Karpas-422 (cell line): ENCODE data around the gene C1orf53. TPM values are rescaled to one million over a fixed set of nuclear protein-coding genes. Genes with fewer than 3 reads are reported as not detected.
"Not testable (repeated sequence)": the region's sequence is repeated elsewhere in the genome, so short reads cannot be mapped to it uniquely, and the experiment has no call there.

Experiments
- DNase-seq: peaks from one replicate; pipeline ENCODE4 v3.0.0-alpha.2; 2015
- H2AFZ ChIP-seq: fragments of 200-600 bp; sonication (generic); 2 replicates; pipeline ENCODE4 v1.6.1; 2014; ENCODE audit warnings: antibody characterized with exemption, low read length, mixed read lengths
- H3K27ac ChIP-seq: fragments of 200-600 bp; sonication (generic); 2 replicates; pipeline ENCODE4 v1.5.1; 2014; ENCODE audit warnings: mild to moderate bottlenecking, low read length, moderate library complexity
- H3K27me3 ChIP-seq: fragments of 200-600 bp; sonication (generic); 2 replicates; pipeline ENCODE4 v1.6.1; 2014; ENCODE audit warnings: low read length, mixed read lengths
- H3K36me3 ChIP-seq: fragments of 200-600 bp; sonication (generic); 2 replicates; pipeline ENCODE4 v1.6.1; 2014; ENCODE audit warnings: low read length, mixed read lengths; ENCODE audit not compliant: insufficient read depth
- H3K4me1 ChIP-seq: fragments of 200-600 bp; sonication (generic); 2 replicates; pipeline ENCODE4 v1.6.1; 2014; ENCODE audit warnings: mild to moderate bottlenecking, low read length, mixed read lengths
- H3K4me2 ChIP-seq: fragments of 200-600 bp; sonication (generic); 2 replicates; pipeline ENCODE4 v1.6.1; 2014; ENCODE audit warnings: low read length, low read depth, mild to moderate bottlenecking; ENCODE audit not compliant: poor library complexity, severe bottlenecking
- H3K4me3 ChIP-seq: fragments of 200-600 bp; sonication (generic); 2 replicates; pipeline ENCODE4 v1.5.1; 2014; ENCODE audit warnings: mild to moderate bottlenecking, antibody characterized with exemption, low read length, mixed read lengths
- H3K79me2 ChIP-seq: fragments of 200-600 bp; sonication (generic); 2 replicates; pipeline ENCODE4 v1.6.1; 2014; ENCODE audit warnings: mild to moderate bottlenecking, low read length, mixed read lengths
- H3K9ac ChIP-seq: fragments of 200-600 bp; sonication (generic); 2 replicates; pipeline ENCODE4 v1.6.0; 2014; ENCODE audit warnings: low read length
- H3K9me2 ChIP-seq: fragments of 200-600 bp; sonication (generic), shearing (Covaris generic); replicated peaks from 2 replicates; pipeline ENCODE4 v1.6.0; 2014; ENCODE audit warnings: mild to moderate bottlenecking, low read length, moderate library complexity; ENCODE audit not compliant: insufficient read depth
- H3K9me3 ChIP-seq: fragments of 300-700, 200-600 bp; sonication (generic); 2 replicates; pipeline ENCODE4 v1.6.1; 2014; ENCODE audit warnings: low read length, mixed read lengths
- H4K20me1 ChIP-seq: fragments of 200-600 bp; sonication (generic); 2 replicates; pipeline ENCODE4 v1.6.1; 2014; ENCODE audit warnings: mild to moderate bottlenecking, antibody characterized with exemption, low read length, low read depth; ENCODE audit not compliant: insufficient read depth
- total RNA-seq: library from RNA; depleted of rRNA; stranded (reverse); fragments of >200 nt; shearing (Covaris generic); gene quantifications from 2 replicates; pipeline ENCODE4 v1.2.3, GENCODE V29; 2014; ENCODE audit warnings: low replicate concordance; rRNA removed

The C1orf53 gene
- total RNA-seq, 1 experiment from 2014 or later: 7.8 TPM

- not testable (repeated sequence) for H2AFZ ChIP-seq, H3K4me3 ChIP-seq, H3K27ac ChIP-seq, H4K20me1 ChIP-seq, H3K79me2 ChIP-seq, H3K9me3 ChIP-seq, H3K9me2 ChIP-seq, DNase-seq, H3K4me2 ChIP-seq, H3K36me3 ChIP-seq, H3K4me1 ChIP-seq, H3K9ac ChIP-seq, H3K27me3 ChIP-seq
Measured at GRCh38 chr1:197953472-197953871, 51.0 kb downstream of the C1orf53 start.

DNA sequence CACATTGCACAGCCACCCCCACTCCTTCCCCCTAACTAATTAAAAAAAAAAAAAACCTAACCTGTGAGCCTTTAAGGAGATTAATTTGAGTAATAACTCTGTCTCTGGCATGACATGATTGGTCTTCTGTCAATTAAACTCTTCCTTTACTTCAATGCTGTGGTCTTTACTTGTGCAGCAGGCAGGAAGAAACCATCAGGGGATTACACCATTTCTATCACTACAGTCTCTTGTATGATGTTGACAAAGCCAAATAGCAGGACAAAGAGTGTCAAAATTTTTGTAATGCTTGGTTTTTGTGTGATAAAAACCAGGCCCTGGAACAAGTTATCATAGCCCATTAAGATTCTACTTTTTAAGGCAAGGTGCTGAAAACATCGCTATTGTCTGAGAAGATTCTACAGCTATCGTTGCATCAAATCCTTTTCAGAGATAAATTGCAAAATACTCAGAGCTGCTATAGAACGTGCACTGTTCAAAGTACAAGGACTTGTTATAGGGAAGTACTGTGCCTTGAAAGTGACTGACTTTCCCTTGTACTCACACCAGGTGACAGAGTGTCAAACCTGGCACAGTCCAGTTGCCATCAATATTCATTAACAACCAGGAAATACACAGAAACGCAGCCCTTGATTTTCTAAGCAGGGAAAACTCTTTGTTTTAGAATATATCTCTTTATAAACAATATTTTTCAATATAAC lies 52.4 kb downstream of the C1orf53 start:
- no peak overlapping the region for H3K4me2 ChIP-seq
- H2AFZ ChIP-seq: no peak overlapping the region
- no peaks in the 10 kb centered on the region; the same call in 1 of the 2 replicates for H3K36me3 ChIP-seq

GRCh38 chr1:197955486-197956394 lies 53.3 kb downstream of the C1orf53 start:
- no peaks in the 10 kb centered on the region; the same call in 1 of the 2 replicates for H3K36me3 ChIP-seq
- no peaks in the 10 kb centered on the region for H3K9me2 ChIP-seq
- no peak for DNase-seq
- no peak overlapping the region for H3K4me3 ChIP-seq
- no peaks in the 10 kb centered on the region for H3K79me2 ChIP-seq
- H3K27me3 ChIP-seq: no peaks in the 10 kb centered on the region
- no peaks in the 10 kb centered on the region for H3K9me3 ChIP-seq
- H3K4me1 ChIP-seq: peaks cover 8% of the 10 kb centered on the region
- H2AFZ ChIP-seq: no peak overlapping the region
- H4K20me1 ChIP-seq: no peaks in the 10 kb centered on the region
- H3K4me2 ChIP-seq: no peak overlapping the region
- no peak overlapping the region for H3K27ac ChIP-seq
- no peak overlapping the region for H3K9ac ChIP-seq

More for the DNA sequence above, 52.4 kb downstream of the C1orf53 start:
- peak; percentile 32 for DNase-seq
- Histone ChIP-seq H4K20me1 (no peaks in the 10 kb centered on the region), H3K9me3 (no peaks in the 10 kb centered on the region), H3K9me2 (no peaks in the 10 kb centered on the region), H3K4me3 (no peak overlapping the region), H3K27ac (no peak overlapping the region), H3K79me2 (no peaks in the 10 kb centered on the region), H3K9ac (no peak overlapping the region), H3K4me1 (peaks cover under 1% of the 10 kb centered on the region), H3K27me3 (no peaks in the 10 kb centered on the region)

Other genes with a start within 250 kb of the C1orf53 start
- 20.9 and 36.0 TPM in 2 replicates for gene DENND1B, start 127.2 kb upstream of the C1orf53 start, total RNA-seq
- gene LHX9, start 14.7 kb downstream of the C1orf53 start, total RNA-seq: not detected in 2 replicates